HG03025 (cell line): ENCODE results near the gene COL13A1.

ENCODE experiments used
- ATAC-seq: cut with Tn5 transposase; IDR thresholded peaks from one replicate; pipeline ENCODE4 v1.9.1; 2021; ENCODE audit warnings: mild to moderate bottlenecking, moderate library complexity; ENCODE audit not compliant: unreplicated experiment, low FRiP score

The COL13A1 gene

GRCh38 chr10:69960606-69960987 is 158.9 kb downstream of the COL13A1 start:
- ATAC-seq: no peak

GRCh38 chr10:69960988-69961880 is 159.5 kb downstream of the COL13A1 start:
- ATAC-seq: no peak

- no peak for ATAC-seq
Observed at GRCh38 chr10:69961881-69962745, 160.4 kb downstream of the COL13A1 start.

- ATAC-seq: no peak
Observed at GRCh38 chr10:69962746-69963135, 161.0 kb downstream of the COL13A1 start.

- no peak for ATAC-seq
Observed at GRCh38 chr10:69963178-69963834, 161.6 kb downstream of the COL13A1 start.

- no peak for ATAC-seq
Observed at GRCh38 chr10:69963835-69964710, 162.4 kb downstream of the COL13A1 start.

- no peak for ATAC-seq
Observed at GRCh38 chr10:69965086-69965485, 163.4 kb downstream of the COL13A1 start.

- no peak for ATAC-seq
Observed at GRCh38 chr10:69965919-69966662, 164.4 kb downstream of the COL13A1 start.

- ATAC-seq: no peak
Observed at GRCh38 chr10:69968830-69969229, 167.1 kb downstream of the COL13A1 start.

- ATAC-seq: no peak
Observed at GRCh38 chr10:69969977-69970376, 168.3 kb downstream of the COL13A1 start.

GRCh38 chr10:69972981-69973397 is 171.3 kb downstream of the COL13A1 start:
- no peak for ATAC-seq

GRCh38 chr10:69973678-69974077 is 172.0 kb downstream of the COL13A1 start:
- ATAC-seq: no peak

- no peak for ATAC-seq
Observed at GRCh38 chr10:69974551-69975155, 172.9 kb downstream of the COL13A1 start.

- ATAC-seq: no peak
Observed at GRCh38 chr10:69976795-69977546, 175.3 kb downstream of the COL13A1 start.

- no peak for ATAC-seq
Observed at GRCh38 chr10:69979174-69979573, 177.5 kb downstream of the COL13A1 start.

GRCh38 chr10:69980672-69981071 is 179.0 kb downstream of the COL13A1 start:
- ATAC-seq: no peak

- no peak for ATAC-seq
Observed at GRCh38 chr10:69988094-69988493, 186.4 kb downstream of the COL13A1 start.

GRCh38 chr10:69991151-69991550 is 189.4 kb downstream of the COL13A1 start:
- ATAC-seq: no peak
